K562 (cell line): ENCODE measurements around the gene DGUOK. TPM values are rescaled to one million over a fixed set of nuclear protein-coding genes. Genes with fewer than 3 reads are reported as not detected.

Source experiments
- E2F3 ChIP-seq: fragments of 250-450 bp; sonication (Bioruptor Pico); IDR thresholded peaks from 2 replicates; pipeline ENCODE4 v1.4.0; 2020; ENCODE audit warnings: mild to moderate bottlenecking
- EHMT2 ChIP-seq: fragments of 450-650 bp; IDR thresholded peaks from 2 replicates; pipeline ENCODE4 v1.6.1; 2018; ENCODE audit warnings: antibody characterized with exemption
- HNRNPLL ChIP-seq: fragments of 200-400 bp; formaldehyde crosslinking; IDR thresholded peaks from 2 replicates; pipeline ENCODE4 v1.6.1; 2017; ENCODE audit warnings: low read length, low read depth, mild to moderate bottlenecking; ENCODE audit not compliant: poor library complexity, severe bottlenecking
- JUN ChIP-seq, 2 experiments: sonication (generic) in 1 of 2; formaldehyde crosslinking in 1 of 2; IDR thresholded peaks; 2 replicates each; pipeline versions ENCODE4 v1.6.1 to v1.8.0; 2012 to 2022; ENCODE audit warnings: borderline replicate concordance in 2 of 2, mild to moderate bottlenecking in 2 of 2, improper control_type of control experiment in 1 of 2, low read depth in 1 of 2, low read length in 1 of 2, missing genetic modification reagents in 1 of 2
- KAT7 ChIP-seq: sonication (generic); formaldehyde crosslinking; IDR thresholded peaks from 2 replicates; pipeline ENCODE4 v1.8.0; 2022; ENCODE audit warnings: missing genetic modification reagents, mild to moderate bottlenecking, borderline replicate concordance
- LARP7 ChIP-seq: fragments of 450-650 bp; IDR thresholded peaks from 2 replicates; pipeline ENCODE4 v1.6.1; 2016
- MAZ ChIP-seq, 2 experiments: fragments of 450-650 bp in 1 of 2; sonication (generic) in 1 of 2; formaldehyde crosslinking; IDR thresholded peaks in 1 of 2; conservative IDR thresholded peaks in 1 of 2; 2 replicates each; pipeline versions ENCODE4 v1.4.0 to v1.5.0; 2020; ENCODE audit warnings: mild to moderate bottlenecking in 1 of 2, missing genetic modification reagents in 1 of 2
- MCM5 ChIP-seq: fragments of 450-650 bp; IDR thresholded peaks from 2 replicates; pipeline ENCODE4 v1.6.1; 2016; ENCODE audit warnings: low read depth
- MEIS2 ChIP-seq: fragments of 450-650 bp; IDR thresholded peaks from 2 replicates; pipeline ENCODE4 v1.6.1; 2014; ENCODE audit warnings: mild to moderate bottlenecking; ENCODE audit not compliant: partially characterized antibody
- MYC ChIP-seq, 2 experiments: fragments of 250-450 bp in 1 of 2; sonication (Bioruptor Pico) in 1 of 2; IDR thresholded peaks; 2 replicates each; pipeline versions ENCODE4 v1.5.1 to v1.6.1; 2012 to 2021; ENCODE audit warnings: low read depth in 2 of 2, borderline replicate concordance in 1 of 2, improper control_type of control experiment in 1 of 2, low read length in 1 of 2, mild to moderate bottlenecking in 1 of 2, moderate library complexity in 1 of 2
- NELFE ChIP-seq: IDR thresholded peaks from 2 replicates; pipeline ENCODE4 v1.6.1; 2011; ENCODE audit warnings: mild to moderate bottlenecking; ENCODE audit not compliant: insufficient read depth, insufficient read length
- PHF8 ChIP-seq: fragments of 200-600 bp; sonication (generic); IDR thresholded peaks from 2 replicates; pipeline ENCODE4 v1.6.1; 2012; ENCODE audit warnings: mixed run types, mild to moderate bottlenecking, inconsistent platforms, low read length, moderate library complexity, borderline replicate concordance
- RB1 ChIP-seq: fragments of 450-650 bp; IDR thresholded peaks from 2 replicates; pipeline ENCODE4 v1.6.1; 2017; ENCODE audit warnings: low read depth, mild to moderate bottlenecking
- RHOXF2B ChIP-seq: fragments of 250-450 bp; sonication (Bioruptor Pico); conservative IDR thresholded peaks from 2 replicates; pipeline ENCODE4 v1.5.1; 2021
- SMAD4 ChIP-seq: fragments of 250-450 bp; sonication (Bioruptor Pico); conservative IDR thresholded peaks from 2 replicates; pipeline ENCODE4 v1.8.0; 2021; ENCODE audit warnings: inconsistent platforms, mild to moderate bottlenecking, moderate library complexity
- SMARCA5 ChIP-seq: fragments of 450-650 bp; IDR thresholded peaks from 2 replicates; pipeline ENCODE4 v1.6.1; 2016
- TAF9B ChIP-seq: fragments of 450-650 bp; IDR thresholded peaks from 2 replicates; pipeline ENCODE4 v1.6.1; 2018; ENCODE audit warnings: mild to moderate bottlenecking; ENCODE audit not compliant: partially characterized antibody
- YY1 ChIP-seq, 3 experiments: IDR thresholded peaks; 2 replicates each; pipeline ENCODE4 v1.6.1; 2011; ENCODE audit warnings: low read length in 2 of 3, mild to moderate bottlenecking in 2 of 3, moderate library complexity in 2 of 3, borderline replicate concordance in 1 of 3, control low read depth in 1 of 3, low read depth in 1 of 3; ENCODE audit not compliant: insufficient read depth in 3 of 3, insufficient replicate concordance in 2 of 3, control insufficient read depth in 1 of 3, insufficient read length in 1 of 3; ENCODE audit errors: extremely low read depth in 1 of 3
- ZFX ChIP-seq: sonication (generic); formaldehyde crosslinking; IDR thresholded peaks from 2 replicates; pipeline ENCODE4 v1.8.0; 2022; ENCODE audit warnings: mild to moderate bottlenecking, missing genetic modification reagents, moderate library complexity
- polyA plus RNA-seq, 8 experiments: library from polyadenylated mRNA; depleted of rRNA in 4 of 8; stranded (reverse) in 5 of 8; unstranded in 3 of 8; fragments of >200 nt; fragmentation: Nextera tagmentation in 2 of 8; fragmentation: Illumina TruSeq in 1 of 8; extraction: Ambion mirVana in 2 of 8; extraction: Trizol in 1 of 8; gene quantifications; 2 replicates each; pipeline versions ENCODE4 v1.2.1 to v1.2.3, GENCODE V29; 2011 to 2014; ENCODE audit warnings: inconsistent platforms in 1 of 8, missing spikeins in 1 of 8
- total RNA-seq, 7 experiments: library from RNA; depleted of rRNA in 6 of 7; stranded (reverse); fragments of >200 nt in 6 of 7; fragmentation: Illumina TruSeq in 2 of 7; extraction: Trizol in 2 of 7; gene quantifications; 2 replicates each; pipeline versions ENCODE4 v1.2.1 to v1.2.3, GENCODE V29; 2011 to 2021; ENCODE audit warnings: low replicate concordance in 1 of 7
- TF ChIP-seq, protein P1 (sequence below), 2 experiments: fragments of 450-650 bp; IDR thresholded peaks; 2 replicates each; pipeline ENCODE4 v1.6.1; 2016
- TF ChIP-seq, protein P2 (sequence below), 2 experiments: IDR thresholded peaks; 2 replicates each; pipeline ENCODE4 v1.6.1; 2011; ENCODE audit warnings: borderline replicate concordance in 1 of 2, control low read depth in 1 of 2, low read depth in 1 of 2, low read length in 1 of 2, mild to moderate bottlenecking in 1 of 2, mixed read lengths in 1 of 2, moderate library complexity in 1 of 2; ENCODE audit not compliant: insufficient read depth in 1 of 2, insufficient read length in 1 of 2, poor library complexity in 1 of 2, severe bottlenecking in 1 of 2; ENCODE audit errors: extremely low read depth in 1 of 2

DGUOK gene
- total and polyA plus RNA-seq, 9 of the 15 experiments (the other 6 are each of a cell fraction or from before 2014, with no cell fraction given) = 67.0 to 288 (median 126) TPM

DNA sequence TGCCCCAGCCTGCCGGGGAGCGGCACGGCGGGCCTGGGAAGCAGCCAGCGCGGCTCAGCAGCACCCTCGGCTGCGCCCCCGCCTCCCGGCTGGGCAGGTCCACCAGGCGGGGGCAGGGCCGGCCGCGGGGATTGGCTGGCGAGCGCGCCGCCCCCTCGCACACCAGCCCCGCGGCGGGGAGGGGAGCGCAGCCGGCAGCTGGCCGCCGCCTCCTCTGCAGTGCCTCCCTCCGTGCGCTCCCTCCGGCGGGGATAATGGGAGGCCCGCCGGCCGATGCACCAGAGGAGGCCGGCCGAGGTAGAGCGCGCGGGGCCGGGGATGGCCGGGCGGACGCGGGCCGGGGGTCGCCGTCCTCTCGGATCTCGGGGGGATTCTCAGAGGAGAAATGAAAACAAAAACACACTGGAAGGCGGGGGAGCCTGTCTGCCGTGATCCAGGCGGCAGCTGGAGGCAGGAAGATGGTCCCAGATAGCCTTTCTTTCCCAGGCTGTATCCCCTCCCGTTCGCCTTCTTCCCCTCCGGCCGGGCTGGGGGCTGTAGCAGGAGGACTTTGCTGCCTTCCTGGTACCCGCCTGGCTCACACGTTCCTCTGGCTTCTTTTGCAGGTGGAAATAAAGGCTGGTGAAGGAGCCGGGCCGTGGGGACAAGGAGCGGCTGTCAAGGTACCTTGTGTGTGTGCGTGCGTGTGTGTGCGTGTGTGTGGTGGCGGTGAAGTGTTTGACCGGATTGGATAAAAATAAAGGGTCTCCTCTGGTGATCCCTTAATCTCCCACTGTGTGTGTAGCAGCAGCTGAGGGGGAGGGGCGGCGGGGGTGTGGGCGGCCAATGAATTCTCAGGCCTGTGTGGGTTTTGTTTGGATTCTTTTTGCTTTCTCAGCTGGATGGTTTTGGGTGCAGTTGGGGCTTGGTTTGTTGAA, 76.1 kb downstream of the DGUOK start (continued):
- TF ChIP-seq PHF8 = peak; percentile 16; the same call in 1 of the 2 replicates
- TF ChIP-seq MYC (IDR thresholded peaks at IDR 0.05; ENCODE audit: low read depth, low read length) = peak; percentile 41
- TF ChIP-seq MYC (CRISPR knock-in tag; IDR thresholded peaks at IDR 0.05; ENCODE audit: borderline replicate concordance, low read depth) = no peak
- TF ChIP-seq SMAD4 (CRISPR knock-in tag) = peak; percentile 81
- TF ChIP-seq YY1 (IDR thresholded peaks at IDR 0.05; ENCODE audit: borderline replicate concordance in 1 of 3, control insufficient read depth in 1 of 3, extremely low read depth in 1 of 3, insufficient read depth in 3 of 3, insufficient read length in 1 of 3, insufficient replicate concordance in 2 of 3, low read depth in 1 of 3, low read length in 2 of 3) = peak in 1 of 3 experiments; percentile 23
- no peak for TF ChIP-seq NELFE
- peak; percentile 83; the same call in 1 of the 2 replicates for TF ChIP-seq RB1
- no peak for TF ChIP-seq SMARCA5
- TF ChIP-seq TAF9B = no peak
- TF ChIP-seq MEIS2 = no peak
- no peak for TF ChIP-seq ZFX (CRISPR knock-in tag)
- no peak for TF ChIP-seq RHOXF2B (CRISPR knock-in tag)
- no peak for TF ChIP-seq JUN (IDR thresholded peaks at IDR 0.05; ENCODE audit: borderline replicate concordance, low read depth, low read length)
- no peak for TF ChIP-seq JUN (CRISPR knock-in tag; IDR thresholded peaks at IDR 0.05; ENCODE audit: borderline replicate concordance)
- TF ChIP-seq EHMT2 = no peak
- no peak for TF ChIP-seq MCM5
- TF ChIP-seq HNRNPLL = peak; percentile 45
- TF ChIP-seq LARP7 = no peak
- no peak for TF ChIP-seq E2F3
- TF ChIP-seq, protein P1, sequence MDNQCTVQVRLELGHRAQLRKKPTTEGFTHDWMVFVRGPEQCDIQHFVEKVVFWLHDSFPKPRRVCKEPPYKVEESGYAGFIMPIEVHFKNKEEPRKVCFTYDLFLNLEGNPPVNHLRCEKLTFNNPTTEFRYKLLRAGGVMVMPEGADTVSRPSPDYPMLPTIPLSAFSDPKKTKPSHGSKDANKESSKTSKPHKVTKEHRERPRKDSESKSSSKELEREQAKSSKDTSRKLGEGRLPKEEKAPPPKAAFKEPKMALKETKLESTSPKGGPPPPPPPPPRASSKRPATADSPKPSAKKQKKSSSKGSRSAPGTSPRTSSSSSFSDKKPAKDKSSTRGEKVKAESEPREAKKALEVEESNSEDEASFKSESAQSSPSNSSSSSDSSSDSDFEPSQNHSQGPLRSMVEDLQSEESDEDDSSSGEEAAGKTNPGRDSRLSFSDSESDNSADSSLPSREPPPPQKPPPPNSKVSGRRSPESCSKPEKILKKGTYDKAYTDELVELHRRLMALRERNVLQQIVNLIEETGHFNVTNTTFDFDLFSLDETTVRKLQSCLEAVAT (IDR thresholded peaks at IDR 0.05) = no peak
- peak; percentile 52 to 96 for TF ChIP-seq MAZ (CRISPR knock-in tag; conservative IDR thresholded peaks at IDR 0.05 in 1 of 2, IDR thresholded peaks at IDR 0.05 in 1 of 2)
- no peak for TF ChIP-seq KAT7 (CRISPR knock-in tag)
- TF ChIP-seq, protein P2, sequence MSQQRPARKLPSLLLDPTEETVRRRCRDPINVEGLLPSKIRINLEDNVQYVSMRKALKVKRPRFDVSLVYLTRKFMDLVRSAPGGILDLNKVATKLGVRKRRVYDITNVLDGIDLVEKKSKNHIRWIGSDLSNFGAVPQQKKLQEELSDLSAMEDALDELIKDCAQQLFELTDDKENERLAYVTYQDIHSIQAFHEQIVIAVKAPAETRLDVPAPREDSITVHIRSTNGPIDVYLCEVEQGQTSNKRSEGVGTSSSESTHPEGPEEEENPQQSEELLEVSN (IDR thresholded peaks at IDR 0.05; ENCODE audit: borderline replicate concordance in 1 of 2, extremely low read depth in 1 of 2, insufficient read depth in 1 of 2, insufficient read length in 1 of 2, low read depth in 1 of 2, low read length in 1 of 2, poor library complexity in 1 of 2, severe bottlenecking in 1 of 2) = peak in 1 of 2 experiments; percentile 27
